GM21367 (cell line): ENCODE data around the gene KRT23.

Experiments
- ATAC-seq: cut with Tn5 transposase; IDR thresholded peaks from one replicate; pipeline ENCODE4 v1.9.1; 2021; ENCODE audit not compliant: unreplicated experiment

Gene KRT23

GRCh38 chr17:40937384-40937819 is at the start of gene KRT23:
Gene KRT23 (minus strand): TSS chr17:40937646. CDS start chr17:40936603, 1,043 bp downstream.
- no peak for ATAC-seq

- no peak for ATAC-seq
Observed at GRCh38 chr17:40986920-40987319, 49.5 kb upstream of the KRT23 start.

- ATAC-seq: no peak
Observed at GRCh38 chr17:40984226-40984625, 46.8 kb upstream of the KRT23 start, which contains the start of gene KRT40. Gene KRT40 (minus strand): TSS chr17:40984326. CDS start chr17:40984273, 53 bp downstream.

GRCh38 chr17:40981115-40981514 is 43.7 kb upstream of the KRT23 start:
- ATAC-seq: no peak

GRCh38 chr17:40980596-40980995 is 43.1 kb upstream of the KRT23 start:
- no peak for ATAC-seq

- no peak for ATAC-seq
Observed at GRCh38 chr17:40980117-40980516, 42.7 kb upstream of the KRT23 start.

GRCh38 chr17:40978575-40979151 is 41.2 kb upstream of the KRT23 start:
- ATAC-seq: no peak

GRCh38 chr17:40975516-40975915 is 38.1 kb upstream of the KRT23 start:
- no peak for ATAC-seq

- no peak for ATAC-seq
Observed at GRCh38 chr17:40974366-40974765, 36.9 kb upstream of the KRT23 start.

GRCh38 chr17:40967582-40967981 is 30.1 kb upstream of the KRT23 start:
- ATAC-seq: no peak

- ATAC-seq: no peak
Observed at GRCh38 chr17:40966848-40967247, 29.4 kb upstream of the KRT23 start, which contains the start of gene KRT39. Gene KRT39 (minus strand): TSS chr17:40966948. CDS start chr17:40966856, 92 bp downstream.

GRCh38 chr17:40963838-40964237 is 26.4 kb upstream of the KRT23 start:
- ATAC-seq: no peak

GRCh38 chr17:40962059-40962561 is 24.7 kb upstream of the KRT23 start:
- ATAC-seq: no peak

- no peak for ATAC-seq
Observed at GRCh38 chr17:40961591-40961990, 24.1 kb upstream of the KRT23 start.

GRCh38 chr17:40960144-40960543 is 22.7 kb upstream of the KRT23 start:
- ATAC-seq: no peak

GRCh38 chr17:40958086-40958953 is 20.9 kb upstream of the KRT23 start:
- ATAC-seq: no peak

GRCh38 chr17:40956401-40957254 is 19.2 kb upstream of the KRT23 start:
- ATAC-seq: no peak

GRCh38 chr17:40953881-40954280 is 16.4 kb upstream of the KRT23 start:
- ATAC-seq: no peak

- ATAC-seq: no peak
Observed at GRCh38 chr17:40952661-40953060, 15.2 kb upstream of the KRT23 start.

GRCh38 chr17:40952154-40952553 is 14.7 kb upstream of the KRT23 start:
- ATAC-seq: no peak

GRCh38 chr17:40951011-40951622 is 13.7 kb upstream of the KRT23 start:
- ATAC-seq: no peak
